Tibial nerve (tissue), 4 donors: ENCODE results near the gene EREG.

ENCODE experiments used
- EP300 ChIP-seq, 2 donors: sonication (generic); formaldehyde crosslinking; IDR thresholded peaks; one replicate each; pipeline ENCODE4 v1.6.1; 2017; ENCODE audit warnings: antibody characterized with exemption in 2 of 2, mild to moderate bottlenecking in 1 of 2
- TF ChIP-seq, protein P1 (sequence below), 5 experiments: fragments of 200-600 bp in 3 of 5; fragments of 450-650 bp in 2 of 5; sonication (generic) in 3 of 5; IDR thresholded peaks; one replicate each; pipeline ENCODE4 v1.5.1; 2016 to 2019; ENCODE audit warnings: antibody characterized with exemption in 5 of 5, mild to moderate bottlenecking in 3 of 5, moderate library complexity in 2 of 5

DNA sequence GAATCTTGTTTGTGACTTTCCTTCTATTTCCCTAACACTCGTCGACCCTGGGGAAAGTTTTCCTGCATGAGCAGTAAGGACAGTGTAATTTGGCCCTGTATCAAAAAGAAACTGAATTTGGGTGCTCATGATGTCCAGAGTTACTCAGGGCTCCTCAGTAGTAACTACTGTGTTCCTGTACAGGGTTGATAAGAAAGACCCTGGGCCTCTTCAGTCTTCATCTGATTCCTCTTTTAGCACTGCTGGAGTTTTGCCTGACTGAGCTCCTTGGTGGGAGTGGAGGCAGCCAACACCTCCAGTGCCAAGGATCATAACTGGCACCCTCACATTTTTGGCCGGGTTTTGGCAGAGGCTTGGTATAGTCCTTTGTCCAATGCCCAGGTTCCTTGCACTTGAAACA lies 72.9 kb downstream of the EREG start:
- TF ChIP-seq, protein P1, sequence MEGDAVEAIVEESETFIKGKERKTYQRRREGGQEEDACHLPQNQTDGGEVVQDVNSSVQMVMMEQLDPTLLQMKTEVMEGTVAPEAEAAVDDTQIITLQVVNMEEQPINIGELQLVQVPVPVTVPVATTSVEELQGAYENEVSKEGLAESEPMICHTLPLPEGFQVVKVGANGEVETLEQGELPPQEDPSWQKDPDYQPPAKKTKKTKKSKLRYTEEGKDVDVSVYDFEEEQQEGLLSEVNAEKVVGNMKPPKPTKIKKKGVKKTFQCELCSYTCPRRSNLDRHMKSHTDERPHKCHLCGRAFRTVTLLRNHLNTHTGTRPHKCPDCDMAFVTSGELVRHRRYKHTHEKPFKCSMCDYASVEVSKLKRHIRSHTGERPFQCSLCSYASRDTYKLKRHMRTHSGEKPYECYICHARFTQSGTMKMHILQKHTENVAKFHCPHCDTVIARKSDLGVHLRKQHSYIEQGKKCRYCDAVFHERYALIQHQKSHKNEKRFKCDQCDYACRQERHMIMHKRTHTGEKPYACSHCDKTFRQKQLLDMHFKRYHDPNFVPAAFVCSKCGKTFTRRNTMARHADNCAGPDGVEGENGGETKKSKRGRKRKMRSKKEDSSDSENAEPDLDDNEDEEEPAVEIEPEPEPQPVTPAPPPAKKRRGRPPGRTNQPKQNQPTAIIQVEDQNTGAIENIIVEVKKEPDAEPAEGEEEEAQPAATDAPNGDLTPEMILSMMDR (IDR thresholded peaks at IDR 0.05) = no peak
- no peak for TF ChIP-seq EP300 (IDR thresholded peaks at IDR 0.05)
